ENCODE measurements around the gene GLI1. TPM values are rescaled to one million over a fixed set of nuclear protein-coding genes. Genes with fewer than 3 reads are reported as not detected.

The GLI1 gene
- total RNA-seq, 2 experiments from 2014 or later: 4.6 to 6.5 TPM

DNA sequence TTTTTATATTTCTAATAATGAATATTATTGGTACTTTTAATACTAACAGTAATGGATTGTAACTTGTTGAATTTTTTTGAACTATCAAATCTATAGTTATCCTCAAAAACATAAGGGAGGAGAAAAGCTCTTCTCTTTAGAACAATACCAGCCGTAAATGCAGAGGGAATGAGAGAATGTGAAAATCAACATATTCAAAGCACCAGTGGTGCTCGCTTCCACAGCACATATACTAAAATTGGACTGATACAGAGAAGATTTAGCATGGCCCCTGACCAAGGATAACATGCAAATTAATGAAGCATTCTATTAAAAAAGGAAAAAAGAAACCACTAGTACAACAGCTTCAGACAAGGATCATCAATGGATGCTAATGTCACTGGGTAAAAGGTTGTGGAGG, 44.5 kb upstream of the GLI1 start:
- H3K79me2 ChIP-seq (ENCODE audit: insufficient read depth, low read depth, low read length): no peaks in the 10 kb centered on the region
- no peak for TF ChIP-seq EZH2phosphoT487 (IDR thresholded peaks at IDR 0.05; ENCODE audit: borderline replicate concordance, low read depth, low read length)
- TF ChIP-seq, protein P1, sequence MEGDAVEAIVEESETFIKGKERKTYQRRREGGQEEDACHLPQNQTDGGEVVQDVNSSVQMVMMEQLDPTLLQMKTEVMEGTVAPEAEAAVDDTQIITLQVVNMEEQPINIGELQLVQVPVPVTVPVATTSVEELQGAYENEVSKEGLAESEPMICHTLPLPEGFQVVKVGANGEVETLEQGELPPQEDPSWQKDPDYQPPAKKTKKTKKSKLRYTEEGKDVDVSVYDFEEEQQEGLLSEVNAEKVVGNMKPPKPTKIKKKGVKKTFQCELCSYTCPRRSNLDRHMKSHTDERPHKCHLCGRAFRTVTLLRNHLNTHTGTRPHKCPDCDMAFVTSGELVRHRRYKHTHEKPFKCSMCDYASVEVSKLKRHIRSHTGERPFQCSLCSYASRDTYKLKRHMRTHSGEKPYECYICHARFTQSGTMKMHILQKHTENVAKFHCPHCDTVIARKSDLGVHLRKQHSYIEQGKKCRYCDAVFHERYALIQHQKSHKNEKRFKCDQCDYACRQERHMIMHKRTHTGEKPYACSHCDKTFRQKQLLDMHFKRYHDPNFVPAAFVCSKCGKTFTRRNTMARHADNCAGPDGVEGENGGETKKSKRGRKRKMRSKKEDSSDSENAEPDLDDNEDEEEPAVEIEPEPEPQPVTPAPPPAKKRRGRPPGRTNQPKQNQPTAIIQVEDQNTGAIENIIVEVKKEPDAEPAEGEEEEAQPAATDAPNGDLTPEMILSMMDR (conservative IDR thresholded peaks at IDR 0.05; ENCODE audit: low read length): no peak
- DNase-seq (ENCODE audit: low spot score): no peak
- H3K4me2 ChIP-seq (ENCODE audit: low read length): no peak overlapping the region
- H3K9me3 ChIP-seq (ENCODE audit: low read length): no peaks in the 10 kb centered on the region
- CTCF ChIA-PET (ENCODE audit: unreplicated experiment): interaction anchor here (0.5 kb wide), 1 partner anchor 12 kb away, joined by 4 read pairs; no protein-coding TSS in a partner anchor
- H3K36me3 ChIP-seq (ENCODE audit: insufficient read depth, low read length): peaks cover 19% of the 10 kb centered on the region; the same call in 1 of the 2 replicates
- H3K27ac ChIP-seq (ENCODE audit: low read depth, low read length, poor library complexity, severe bottlenecking): no peak overlapping the region
- no peak overlapping the region for H2AFZ ChIP-seq (ENCODE audit: low read length)
- POLR2A ChIA-PET: interaction anchor here (0.7 kb wide), 1 partner anchor 324 kb away, joined by 3 read pairs; no protein-coding TSS in a partner anchor
- H3K4me1 ChIP-seq (ENCODE audit: insufficient read depth, low read length, poor library complexity, severe bottlenecking): no peaks in the 10 kb centered on the region
- BruUV-seq (replicated peaks): no TSS peak
- no peaks in the 10 kb centered on the region for H3K9me2 ChIP-seq (ENCODE audit: insufficient read depth, low read length)
- H3K4me3 ChIP-seq (ENCODE audit: low read depth, low read length, poor library complexity, severe bottlenecking): no peak overlapping the region
- no peaks in the 10 kb centered on the region for H4K20me1 ChIP-seq (ENCODE audit: insufficient read depth, low read length)
- intact Hi-C loops (cut with micrococcal nuclease; ENCODE audit: unreplicated experiment): no loop called here

DNA sequence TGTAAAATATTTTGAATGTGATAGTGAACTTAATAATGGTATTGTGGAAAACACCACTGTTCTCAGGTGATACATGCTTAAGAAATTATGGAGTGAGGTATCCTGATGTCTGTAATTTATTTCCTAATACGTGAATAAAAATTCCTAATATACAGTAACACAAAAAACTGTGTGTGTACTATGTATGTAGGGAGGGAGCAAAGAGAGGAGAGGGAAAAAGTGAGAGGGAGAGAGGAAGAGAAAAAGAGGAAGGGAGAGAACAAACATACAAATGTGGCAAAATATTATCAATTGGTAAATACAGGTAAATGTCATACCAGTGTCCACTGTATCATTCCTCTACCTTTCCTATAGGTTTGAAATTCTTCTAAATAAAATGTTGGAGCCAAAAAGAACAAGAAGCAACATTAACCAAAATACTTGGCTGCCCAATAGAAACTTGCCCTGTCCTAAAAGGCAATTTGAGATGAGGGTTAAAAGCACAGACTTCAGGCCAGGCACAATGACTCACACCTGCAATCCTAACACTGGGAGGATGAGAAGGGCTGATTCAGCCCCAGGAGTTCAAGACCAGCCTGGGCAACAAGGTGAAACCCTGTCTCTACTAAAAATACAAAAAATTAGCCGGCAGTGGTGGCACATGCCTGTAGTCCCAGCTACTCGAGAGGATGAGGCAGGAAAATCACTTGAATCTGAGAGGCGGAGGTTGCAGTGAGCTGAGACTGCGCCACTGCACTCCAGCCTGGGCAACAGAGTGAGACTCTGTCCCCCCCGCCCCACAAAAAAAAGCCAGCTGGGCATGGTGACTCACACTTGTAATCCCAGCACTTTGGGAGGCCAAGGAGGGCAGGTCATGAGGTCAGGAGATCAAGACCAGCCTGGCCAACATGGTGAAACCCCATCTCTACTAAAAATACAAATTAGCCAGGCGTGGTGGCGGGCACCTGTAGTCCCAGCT, 43.3 kb upstream of the GLI1 start:
- no peak overlapping the region for H3K4me3 ChIP-seq (ENCODE audit: low read depth, low read length, poor library complexity, severe bottlenecking)
- intact Hi-C loops (cut with micrococcal nuclease; ENCODE audit: unreplicated experiment): no loop called here
- no peak overlapping the region for H2AFZ ChIP-seq (ENCODE audit: low read length)
- no peaks in the 10 kb centered on the region for H3K9me2 ChIP-seq (ENCODE audit: insufficient read depth, low read length)
- DNase-seq (ENCODE audit: low spot score): no peak
- no peak overlapping the region for H3K27ac ChIP-seq (ENCODE audit: low read depth, low read length, poor library complexity, severe bottlenecking)
- H4K20me1 ChIP-seq (ENCODE audit: insufficient read depth, low read length): no peaks in the 10 kb centered on the region
- H3K4me1 ChIP-seq (ENCODE audit: insufficient read depth, low read length, poor library complexity, severe bottlenecking): no peaks in the 10 kb centered on the region
- H3K4me2 ChIP-seq (ENCODE audit: low read length): no peak overlapping the region
- POLR2A ChIA-PET: interaction anchor here (0.5 kb wide), 1 partner anchor 25 kb away, joined by 7 read pairs; no protein-coding TSS in a partner anchor
- no TSS peak for BruUV-seq (replicated peaks)
- H3K79me2 ChIP-seq (ENCODE audit: insufficient read depth, low read depth, low read length): no peaks in the 10 kb centered on the region
- H3K36me3 ChIP-seq (ENCODE audit: insufficient read depth, low read length): peaks cover 20% of the 10 kb centered on the region; the same call in 1 of the 2 replicates
- CTCF ChIA-PET (ENCODE audit: unreplicated experiment): no interaction called here
- H3K9me3 ChIP-seq (ENCODE audit: low read length): no peaks in the 10 kb centered on the region
- TF ChIP-seq EZH2phosphoT487 (IDR thresholded peaks at IDR 0.05; ENCODE audit: borderline replicate concordance, low read depth, low read length): no peak
- TF ChIP-seq, protein P1 (conservative IDR thresholded peaks at IDR 0.05; ENCODE audit: low read length): no peak
